Heart left ventricle (tissue), 16 donors: ENCODE data around the gene GTF3C5. TPM values are rescaled to one million over a fixed set of nuclear protein-coding genes. Genes with fewer than 3 reads are reported as not detected.
"Not testable (repeated sequence)": the region's sequence is repeated elsewhere in the genome, so short reads cannot be mapped to it uniquely, and the experiment has no call there.

ENCODE experiments used
- ATAC-seq, 4 donors: fragments of 200-7000 bp; cut with Tn5 transposase; one replicate each; pipeline ENCODE4 v1.9.1; 2020 to 2022; ENCODE audit warnings: moderate library complexity in 4 of 4, mild to moderate bottlenecking in 3 of 4, moderate number of reproducible peaks in 1 of 4
- DNase-seq, 5 donors: peaks; one replicate each; pipeline ENCODE4 v3.0.0-alpha.2; 2020
- H3K27ac ChIP-seq, 12 donors: fragments of 200-600 bp; sonication (generic) in 4 of 12; one replicate each; pipeline versions ENCODE4 v1.5.0 to v1.8.0; 2016 to 2022; ENCODE audit warnings: mild to moderate bottlenecking in 2 of 12
- H3K27me3 ChIP-seq, 9 donors: fragments of 200-600 bp; sonication (generic) in 2 of 9; one replicate each; pipeline versions ENCODE4 v1.5.1 to v1.8.0; 2016 to 2022; ENCODE audit warnings: mild to moderate bottlenecking in 3 of 9
- H3K36me3 ChIP-seq, 9 donors: fragments of 200-600 bp; sonication (generic) in 2 of 9; one replicate each; pipeline versions ENCODE4 v1.5.0 to v1.8.0; 2018 to 2022; ENCODE audit warnings: mild to moderate bottlenecking in 2 of 9
- H3K4me1 ChIP-seq, 12 donors: fragments of 200-600 bp; sonication (generic) in 4 of 12; one replicate each; pipeline versions ENCODE4 v1.5.0 to v1.8.0; 2016 to 2022; ENCODE audit warnings: mild to moderate bottlenecking in 3 of 12
- H3K4me3 ChIP-seq, 12 donors: fragments of 200-600 bp; sonication (generic) in 4 of 12; one replicate each; pipeline versions ENCODE4 v1.5.0 to v1.8.0; 2017 to 2022; ENCODE audit warnings: mild to moderate bottlenecking in 9 of 12, moderate library complexity in 4 of 12
- H3K9me3 ChIP-seq, 12 donors: fragments of 200-600 bp; sonication (generic) in 4 of 12; one replicate each; pipeline versions ENCODE4 v1.5.0 to v1.8.0; 2016 to 2022; ENCODE audit warnings: mild to moderate bottlenecking in 1 of 12
- CTCF ChIP-seq, 12 donors: fragments of 200-600 bp; sonication (generic) in 4 of 12; IDR thresholded peaks; one replicate each; pipeline versions ENCODE4 v1.5.0 to v1.8.0; 2018 to 2022; ENCODE audit warnings: antibody characterized with exemption in 12 of 12, mild to moderate bottlenecking in 5 of 12
- POLR2A ChIP-seq, 2 donors: fragments of 450-650 bp; IDR thresholded peaks; one replicate each; pipeline ENCODE4 v1.6.1; 2017; ENCODE audit warnings: antibody characterized with exemption in 2 of 2, mild to moderate bottlenecking in 2 of 2, moderate library complexity in 2 of 2
- WGBS, 4 donors: extraction: QIAGEN DNeasy Blood & Tissue Kit in 2 of 4; methylation state at CpG; one replicate each; pipeline versions ENCODE4 v1.1.5 to v1.1.7; 2013 to 2018; 5-methylcytosine and 5-hydroxymethylcytosine counted together
- intact Hi-C, 10 donors: fragments of 100-400 bp; cut with DNase I; formaldehyde crosslinking; loops; one replicate each; pipeline versions ENCODE4 v1.11.1 to v1.14.2; 2022
- polyA plus RNA-seq, 2 donors: library from polyadenylated mRNA; stranded (reverse); fragments of 200-250 nt; gene quantifications; one replicate each; pipeline ENCODE4 v1.2.3, GENCODE V29; 2013
- total RNA-seq, 9 donors: library from RNA; depleted of rRNA in 2 of 9; stranded (reverse); fragments of >200 nt in 2 of 9; fragmentation: NEBNext Ultra II Directional in 3 of 9; extraction: Animal tissue kit (Norgen Biotek cat#: 25700) in 3 of 9; gene quantifications; one replicate each; pipeline versions ENCODE4 v1.1.0 to v1.2.4, GENCODE V29; 2016 to 2023
- donor health status: ischemic (EF 13 %, LVEDD 7.1; RV severe dilation, severe dysfunction).
- donor health status: healthy with polysubstance abuse.
- donor health status: DM: no; HTN: yes; CAD: no.
- donor health status: DM: no; HTN: no; CAD: no.
- donor health status: ischemic (EF 25% LVEDD 6.9; RV normal size, moderate dysfunction).
- donor health status: ischemic (EF 25% LVEDD 5.7; RV mildly dilated, moderate dysfunction).
- donor health status: healthy.
- donor health status: DM: yes; HTN: yes; CAD: no.
- donor health status: ischemic (EF 35%, LVEDD 5.7; RV mildly dilated, moderate dysfunction).
- donor health status: nonischemic (EF 11% LVEDD 7.7; RV severe dilation, severe dysfunction).
- donor health status: DM: yes; HTN: yes; CAD: no.
- donor health status: PGD.
- donor health status: ischemic (EF 29% LVEDD 5.4; RV normal size, mild dysfunction).
- donor health status: nonischemic (EF 23%, LVEDD 6.1; RV moderate dilation, normal function).

Gene GTF3C5
- total and polyA plus RNA-seq, 11 donors, result 22.9 to 51.7 (median 35.9) TPM

GRCh38 chr9:132996526-132996925, 34.3 kb upstream of the GTF3C5 start:
- Histone ChIP-seq H3K9me3 (no peaks in the 10 kb centered on the region), H3K27ac (no peak overlapping the region), H3K4me3 (no peak overlapping the region), H3K4me1 (peaks cover 0 to 11% (median 0%) of the 10 kb centered on the region in 12 donors), H3K27me3 (peaks cover 0 to 61% (median 10%) of the 10 kb centered on the region in 9 donors), H3K36me3 (no peaks in the 10 kb centered on the region)
- intact Hi-C loops, result no loop called here
- no peak for ATAC-seq
- 71 to 86% (median 76%) methylated on average over 13 of the region's 13 CpGs for WGBS, 4 donors
- TF ChIP-seq CTCF (IDR thresholded peaks at IDR 0.05) (no peak), POLR2A (IDR thresholded peaks at IDR 0.05) (no peak)
- no peak for DNase-seq

- H3K27ac ChIP-seq, result no peak overlapping the region
- H3K4me3 ChIP-seq, result no peak overlapping the region
- ATAC-seq (no peak), DNase-seq (no peak)
- H3K27me3 ChIP-seq, result peaks cover 0 to 61% (median 3%) of the 10 kb centered on the region in 9 donors
- TF ChIP-seq POLR2A (IDR thresholded peaks at IDR 0.05), result no peak
- no peak for TF ChIP-seq CTCF (IDR thresholded peaks at IDR 0.05)
- peaks cover 0 to 11% (median 0%) of the 10 kb centered on the region in 12 donors for H3K4me1 ChIP-seq
- WGBS, 4 donors, result 44 to 57% (median 52%) methylated on average over 4 of the region's 4 CpGs
- H3K36me3 ChIP-seq, result no peaks in the 10 kb centered on the region
- intact Hi-C loops, result no loop called here
- H3K9me3 ChIP-seq, result no peaks in the 10 kb centered on the region
These were observed 33.2 kb upstream of the GTF3C5 start for GRCh38 chr9:132997591-132997990.

GRCh38 chr9:132998221-132998620, 32.6 kb upstream of the GTF3C5 start:
- 74 to 92% (median 80%) methylated on average over 4 of the region's 4 CpGs for WGBS, 4 donors
- H3K36me3 ChIP-seq, DNase-seq, ATAC-seq, intact Hi-C loops, H3K4me3 ChIP-seq, H3K9me3 ChIP-seq, H3K27ac ChIP-seq: not testable (repeated sequence)
- Histone ChIP-seq H3K27me3 (peaks cover 0 to 66% (median 3%) of the 10 kb centered on the region in 9 donors), H3K4me1 (peaks cover 0 to 11% (median 0%) of the 10 kb centered on the region in 12 donors)

- intact Hi-C loops, result no loop called here
- peaks cover 0 to 11% (median 0%) of the 10 kb centered on the region in 12 donors for H3K4me1 ChIP-seq
- no peak overlapping the region for H3K27ac ChIP-seq
- TF ChIP-seq CTCF (IDR thresholded peaks at IDR 0.05), result no peak
- TF ChIP-seq POLR2A (IDR thresholded peaks at IDR 0.05), result no peak
- no peaks in the 10 kb centered on the region for H3K9me3 ChIP-seq
- ATAC-seq (peak in 3 of 4 donors; percentile 46 to 62 (median 52)), DNase-seq (no peak)
- 30 to 43% (median 35%) methylated on average over 14 to 18 of the region's 18 CpGs for WGBS, 4 donors
- no peaks in the 10 kb centered on the region for H3K36me3 ChIP-seq
- no peak overlapping the region for H3K4me3 ChIP-seq
- peaks cover 0 to 66% (median 3%) of the 10 kb centered on the region in 9 donors for H3K27me3 ChIP-seq
These were observed 31.8 kb upstream of the GTF3C5 start for GRCh38 chr9:132998831-132999635.
